ENCODE measurements around the gene TNNC2. TPM values are rescaled to one million over a fixed set of nuclear protein-coding genes. Genes with fewer than 3 reads are reported as not detected.

The TNNC2 gene
- total and polyA plus RNA-seq, 2 donors (not counting 1 experiment from before 2014, with no cell fraction given): 0.33 TPM; not detected in 1

GRCh38 chr20:45836841-45837240 lies 9.7 kb upstream of the TNNC2 start:
- no peak overlapping the region for H3K4me3 Mint-ChIP-seq
- no peak overlapping the region for H2AFZ ChIP-seq (ENCODE audit: insufficient read depth, low read depth, low read length, poor library complexity, severe bottlenecking)
- H3K9me3 ChIP-seq (ENCODE audit: control extremely low read depth in 1 of 3, control insufficient read depth in 2 of 3, insufficient read depth in 1 of 3, low read length in 2 of 3): no peaks in the 10 kb centered on the region
- H3K36me3 ChIP-seq (replicated peaks in 1 of 2; ENCODE audit: control extremely low read depth in 1 of 2, control insufficient read depth in 1 of 2, extremely low read depth in 1 of 2, insufficient read depth in 2 of 2, low read length in 1 of 2): peaks cover 0 to 8% of the 10 kb centered on the region in 2 experiments
- no peak overlapping the region for H3K27ac ChIP-seq (ENCODE audit: low read length in 2 of 2)
- TF ChIP-seq EZH2 (IDR thresholded peaks at IDR 0.05; ENCODE audit: borderline replicate concordance, insufficient read depth, low read depth, low read length, poor library complexity, severe bottlenecking): no peak
- no peak for TF ChIP-seq CTCF (IDR thresholded peaks at IDR 0.05)
- H3K4me1 Mint-ChIP-seq: peaks cover 18% of the 10 kb centered on the region
- no peaks in the 10 kb centered on the region for H4K20me1 ChIP-seq (ENCODE audit: control insufficient read depth, insufficient read depth, low read length, poor library complexity, severe bottlenecking)
- H3K27me3 Mint-ChIP-seq: no peaks in the 10 kb centered on the region
- no peak overlapping the region for H3K27ac Mint-ChIP-seq
- H3K9ac ChIP-seq (ENCODE audit: low read length): no peak overlapping the region
- peaks cover 9 to 25% of the 10 kb centered on the region in 2 donors for H3K4me1 ChIP-seq (ENCODE audit: control insufficient read depth in 2 of 2, insufficient read depth in 2 of 2, low read length in 2 of 2)
- ATAC-seq (ENCODE audit: low read depth): no peak
- H3K4me3 ChIP-seq (ENCODE audit: control extremely low read depth in 1 of 5, extremely low read depth in 1 of 5, insufficient read depth in 1 of 5, low read depth in 2 of 5, low read length in 4 of 5): no peak overlapping the region
- no peaks in the 10 kb centered on the region for H3K27me3 ChIP-seq (replicated peaks in 1 of 4; ENCODE audit: control extremely low read depth in 1 of 4, control insufficient read depth in 3 of 4, insufficient read depth in 4 of 4, low read length in 3 of 4)
- H3K9me3 Mint-ChIP-seq (ENCODE audit: insufficient read depth): no peaks in the 10 kb centered on the region
- no peak overlapping the region for H3K4me2 ChIP-seq (replicated peaks; ENCODE audit: low read depth, low read length, poor library complexity, severe bottlenecking)
- ChIA-PET POLR2A (interaction anchor here (0.6 kb wide), 1 partner anchor 22 kb away, joined by 3 read pairs; no protein-coding TSS in a partner anchor), CTCF (no interaction called here)
- intact Hi-C loops (cut with micrococcal nuclease): no loop called here
- no peak for DNase-seq
- H3K79me2 ChIP-seq (ENCODE audit: control insufficient read depth, insufficient read depth, low read length): no peaks in the 10 kb centered on the region
- no CpG with 5 or more reads among the region's 1 CpG for WGBS (ENCODE audit: insufficient coverage)

- Histone ChIP-seq H3K36me3 (replicated peaks in 1 of 2; ENCODE audit: control extremely low read depth in 1 of 2, control insufficient read depth in 1 of 2, extremely low read depth in 1 of 2, insufficient read depth in 2 of 2, low read length in 1 of 2) (no peaks in the 10 kb centered on the region), H3K4me1 (ENCODE audit: control insufficient read depth in 2 of 2, insufficient read depth in 2 of 2, low read length in 2 of 2) (peaks cover 6 to 18% of the 10 kb centered on the region in 2 donors), H3K4me3 (ENCODE audit: control extremely low read depth in 1 of 5, extremely low read depth in 1 of 5, insufficient read depth in 1 of 5, low read depth in 2 of 5, low read length in 4 of 5) (no peak overlapping the region), H3K27ac (ENCODE audit: low read length in 2 of 2) (no peak overlapping the region), H3K9ac (ENCODE audit: low read length) (no peak overlapping the region), H3K4me2 (replicated peaks; ENCODE audit: low read depth, low read length, poor library complexity, severe bottlenecking) (no peak overlapping the region), H3K9me3 (ENCODE audit: control extremely low read depth in 1 of 3, control insufficient read depth in 2 of 3, insufficient read depth in 1 of 3, low read length in 2 of 3) (no peaks in the 10 kb centered on the region), H2AFZ (ENCODE audit: insufficient read depth, low read depth, low read length, poor library complexity, severe bottlenecking) (no peak overlapping the region), H3K79me2 (ENCODE audit: control insufficient read depth, insufficient read depth, low read length) (no peaks in the 10 kb centered on the region), H4K20me1 (ENCODE audit: control insufficient read depth, insufficient read depth, low read length, poor library complexity, severe bottlenecking) (no peaks in the 10 kb centered on the region), H3K27me3 (replicated peaks in 1 of 4; ENCODE audit: control extremely low read depth in 1 of 4, control insufficient read depth in 3 of 4, insufficient read depth in 4 of 4, low read length in 3 of 4) (no peaks in the 10 kb centered on the region)
- ChIA-PET POLR2A (no interaction called here), CTCF (no interaction called here)
- no peak for TF ChIP-seq CTCF (IDR thresholded peaks at IDR 0.05)
- intact Hi-C loops (cut with micrococcal nuclease): no loop called here
- DNase-seq (no peak), ATAC-seq (ENCODE audit: low read depth) (no peak)
- 100% methylated on average over 5 of the region's 5 CpGs for WGBS (ENCODE audit: insufficient coverage)
- Mint-ChIP-seq H3K4me1 (peaks cover 12% of the 10 kb centered on the region), H3K4me3 (peak overlapping the region; percentile 83), H3K9me3 (ENCODE audit: insufficient read depth) (no peaks in the 10 kb centered on the region), H3K27ac (no peak overlapping the region), H3K27me3 (no peaks in the 10 kb centered on the region)
Observed at GRCh38 chr20:45835825-45836224, 8.7 kb upstream of the TNNC2 start.

Measured in B cell (primary cell).